Breast epithelium (tissue), 4 donors: ENCODE measurements around the gene SLC22A23. TPM values are rescaled to one million over a fixed set of nuclear protein-coding genes. Genes with fewer than 3 reads are reported as not detected.
A peak's percentile ranks its signal among the peaks of the same experiment; 100 is the strongest.

Experiments
- DNase-seq, 2 donors: peaks; one replicate each; pipeline ENCODE4 v3.0.0-alpha.2; 2019; ENCODE audit warnings: low spot score in 2 of 2
- H3K27ac ChIP-seq, 2 donors: fragments of 200-600 bp; sonication (generic) in 1 of 2; one replicate each; pipeline ENCODE4 v1.5.1; 2016 to 2019; ENCODE audit warnings: mild to moderate bottlenecking in 1 of 2
- H3K27me3 ChIP-seq, 2 donors: fragments of 200-600 bp; sonication (generic) in 1 of 2; one replicate each; pipeline versions ENCODE4 v1.5.1 to v1.6.0; 2017 to 2019; ENCODE audit warnings: control low read depth in 1 of 2, mild to moderate bottlenecking in 1 of 2
- H3K36me3 ChIP-seq: fragments of 200-600 bp; one replicate; pipeline ENCODE4 v1.5.1; 2019
- H3K4me1 ChIP-seq, 2 donors: fragments of 200-600 bp; sonication (generic); one replicate each; pipeline ENCODE4 v1.5.1; 2016 to 2019; ENCODE audit warnings: control low read depth in 1 of 2
- H3K4me3 ChIP-seq, 3 donors: fragments of 200-600 bp; sonication (generic); 1 replicate in 2 of 3; 2 replicates in 1 of 3; pipeline ENCODE4 v1.5.1; 2016 to 2019; ENCODE audit warnings: mild to moderate bottlenecking in 3 of 3, moderate library complexity in 2 of 3
- H3K9me3 ChIP-seq, 2 donors: fragments of 200-600 bp; sonication (generic) in 1 of 2; one replicate each; pipeline ENCODE4 v1.5.1; 2016 to 2019; ENCODE audit warnings: control low read depth in 1 of 2
- CTCF ChIP-seq, 3 donors: fragments of 450-650 bp; IDR thresholded peaks; one replicate each; pipeline ENCODE4 v1.5.1; 2016 to 2017; ENCODE audit warnings: antibody characterized with exemption in 3 of 3, mild to moderate bottlenecking in 3 of 3, moderate library complexity in 3 of 3
- POLR2A ChIP-seq: fragments of 450-650 bp; IDR thresholded peaks from one replicate; pipeline ENCODE4 v1.6.1; 2016; ENCODE audit warnings: antibody characterized with exemption, mild to moderate bottlenecking, moderate library complexity
- POLR2AphosphoS5 ChIP-seq, 3 donors: sonication (generic); formaldehyde crosslinking; IDR thresholded peaks; one replicate each; pipeline ENCODE4 v1.6.1; 2017; ENCODE audit warnings: antibody characterized with exemption in 3 of 3
- intact Hi-C: fragments of 100-400 bp; cut with DNase I; formaldehyde crosslinking; loops from one replicate; pipeline ENCODE4 v1.15.1; 2023; ENCODE audit warnings: low total_unique reads
- total RNA-seq, 3 donors: library from RNA; depleted of rRNA; stranded (reverse); fragments of >200 nt; gene quantifications; one replicate each; pipeline ENCODE4 v1.1.0, GENCODE V29; 2016

The SLC22A23 gene
- total RNA-seq, 3 donors from 2014 or later: 10.9 to 26.3 (median 22.9) TPM

DNA sequence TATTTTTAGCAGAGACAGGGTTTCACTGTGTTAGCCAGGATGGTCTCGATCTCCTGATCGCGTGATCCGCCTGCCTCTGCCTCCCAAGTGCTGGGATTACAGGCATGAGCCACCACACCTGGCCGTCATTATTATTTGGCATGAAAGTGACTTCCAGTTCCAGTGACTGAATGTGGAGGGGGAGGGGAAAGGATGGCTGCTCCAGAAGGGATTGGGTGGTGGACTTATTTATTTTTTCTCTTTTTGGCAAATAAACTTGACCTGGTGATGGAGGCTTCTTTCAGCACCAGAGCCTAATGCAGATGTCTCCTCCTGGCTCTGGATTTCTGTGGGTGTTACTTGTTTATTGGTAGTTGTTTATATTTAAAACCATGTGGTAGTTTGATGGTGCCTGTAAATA, 16.9 kb upstream of the SLC22A23 start:
- Histone ChIP-seq H3K36me3 (no peaks in the 10 kb centered on the region), H3K27me3 (no peaks in the 10 kb centered on the region), H3K4me3 (no peak overlapping the region), H3K27ac (no peak overlapping the region), H3K4me1 (no peaks in the 10 kb centered on the region), H3K9me3 (no peaks in the 10 kb centered on the region)
- no peak for TF ChIP-seq POLR2AphosphoS5 (IDR thresholded peaks at IDR 0.05)
- no peak for TF ChIP-seq POLR2A
- TF ChIP-seq CTCF (IDR thresholded peaks at IDR 0.05): no peak
- no peak for DNase-seq
- intact Hi-C loops: no loop called here

DNA sequence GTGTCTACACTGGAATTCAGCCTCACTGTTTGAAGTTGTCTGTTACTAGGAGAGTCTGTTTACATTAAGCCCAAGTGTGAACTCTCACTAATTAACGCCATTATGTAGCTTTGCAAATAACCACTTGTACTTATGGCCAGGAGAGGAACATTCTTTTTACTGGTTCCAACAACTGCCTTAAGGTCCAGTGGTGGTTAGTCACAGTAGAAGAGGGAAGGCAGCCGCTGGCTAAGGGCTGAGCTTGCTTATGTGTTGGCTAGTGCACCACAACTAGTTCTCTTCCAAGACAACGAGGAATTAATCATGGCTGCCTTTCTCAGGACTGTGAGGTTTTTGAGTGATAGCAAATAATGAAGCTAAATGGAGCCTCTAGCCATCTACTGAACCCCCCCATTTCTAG, 14.9 kb upstream of the SLC22A23 start:
- Histone ChIP-seq H3K36me3 (no peaks in the 10 kb centered on the region), H3K27me3 (no peaks in the 10 kb centered on the region), H3K9me3 (no peaks in the 10 kb centered on the region), H3K4me3 (no peak overlapping the region), H3K4me1 (no peaks in the 10 kb centered on the region), H3K27ac (peak overlapping the region in 1 of 2 donors; percentile 35)
- TF ChIP-seq POLR2AphosphoS5 (IDR thresholded peaks at IDR 0.05) (no peak), CTCF (IDR thresholded peaks at IDR 0.05) (no peak), POLR2A (no peak)
- intact Hi-C loops: no loop called here
- no peak for DNase-seq

DNA sequence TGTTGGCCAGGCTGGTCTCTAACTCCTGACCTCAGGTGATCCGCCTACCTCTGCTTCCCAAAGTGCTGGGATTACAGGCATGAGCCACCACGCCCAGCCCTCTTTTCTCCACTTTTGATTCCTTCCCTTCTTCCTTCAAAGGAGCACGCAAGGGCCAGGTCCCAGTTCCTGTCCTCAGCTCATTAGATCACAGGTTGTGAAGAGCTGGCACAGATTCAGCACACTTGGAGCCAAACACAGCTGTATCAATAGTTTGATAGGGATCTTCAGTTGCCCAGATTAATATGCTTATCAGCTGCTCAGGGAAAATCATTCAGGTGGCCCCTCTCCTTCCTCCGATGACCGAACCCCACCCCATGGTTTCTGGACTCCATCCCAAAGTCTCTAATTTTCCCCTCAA, 14.4 kb upstream of the SLC22A23 start:
- no peaks in the 10 kb centered on the region for H3K9me3 ChIP-seq
- TF ChIP-seq CTCF (IDR thresholded peaks at IDR 0.05): no peak
- TF ChIP-seq POLR2A: no peak
- no peak for TF ChIP-seq POLR2AphosphoS5 (IDR thresholded peaks at IDR 0.05)
- intact Hi-C loops: no loop called here
- H3K36me3 ChIP-seq: no peaks in the 10 kb centered on the region
- no peak for DNase-seq
- H3K27ac ChIP-seq: no peak overlapping the region
- no peaks in the 10 kb centered on the region for H3K4me1 ChIP-seq
- H3K27me3 ChIP-seq: no peaks in the 10 kb centered on the region
- no peak overlapping the region for H3K4me3 ChIP-seq

DNA sequence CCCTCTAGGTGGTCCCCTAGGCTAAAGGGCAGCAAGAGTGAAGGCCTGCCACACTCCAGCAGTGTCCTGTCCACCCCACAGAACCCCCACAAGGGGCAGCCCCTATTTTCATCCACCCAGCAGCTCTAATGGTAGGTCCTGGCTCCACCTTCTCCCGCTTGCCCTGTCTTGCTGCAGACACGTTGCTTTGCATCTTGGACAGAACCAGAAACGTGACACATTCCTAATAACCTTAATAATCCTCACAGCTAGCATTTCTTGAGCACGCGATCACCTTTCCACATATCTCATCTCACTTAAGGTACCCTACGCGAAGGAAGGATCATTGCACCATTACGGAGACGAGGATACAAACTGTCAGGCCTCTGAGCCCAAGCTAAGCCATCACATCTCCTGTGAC, 11.7 kb upstream of the SLC22A23 start:
- DNase-seq: no peak
- Histone ChIP-seq H3K27ac (no peak overlapping the region), H3K4me1 (no peaks in the 10 kb centered on the region), H3K27me3 (no peaks in the 10 kb centered on the region), H3K36me3 (no peaks in the 10 kb centered on the region), H3K9me3 (no peaks in the 10 kb centered on the region), H3K4me3 (no peak overlapping the region)
- TF ChIP-seq CTCF (IDR thresholded peaks at IDR 0.05) (no peak), POLR2AphosphoS5 (IDR thresholded peaks at IDR 0.05) (no peak), POLR2A (no peak)
- intact Hi-C loops: no loop called here

DNA sequence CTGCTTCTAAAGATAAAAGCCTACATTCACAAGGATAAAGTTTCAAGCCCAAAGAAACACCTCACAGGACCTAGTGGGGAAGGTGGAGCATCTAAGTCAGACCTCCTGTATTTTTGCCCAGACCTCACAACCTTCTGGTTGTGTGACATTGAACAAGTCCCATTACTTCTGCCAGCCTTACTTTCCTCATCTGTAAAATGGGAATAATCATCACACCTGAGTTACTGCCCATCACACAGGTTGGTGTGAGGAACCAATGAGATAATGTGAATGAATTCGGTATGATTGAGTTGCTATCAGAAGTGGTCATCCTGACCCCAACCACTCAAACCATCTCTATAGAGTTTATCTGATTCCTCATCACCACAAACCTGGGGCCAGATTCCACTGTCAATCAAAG, 11.1 kb upstream of the SLC22A23 start:
- Histone ChIP-seq H3K9me3 (no peaks in the 10 kb centered on the region), H3K4me3 (no peak overlapping the region), H3K27me3 (no peaks in the 10 kb centered on the region), H3K36me3 (no peaks in the 10 kb centered on the region), H3K27ac (no peak overlapping the region), H3K4me1 (no peaks in the 10 kb centered on the region)
- DNase-seq: no peak
- TF ChIP-seq POLR2A (no peak), CTCF (IDR thresholded peaks at IDR 0.05) (no peak), POLR2AphosphoS5 (IDR thresholded peaks at IDR 0.05) (no peak)
- intact Hi-C loops: no loop called here
